GM19452 (cell line): ENCODE data around the gene THNSL1.
"Not testable (repeated sequence)": the region's sequence is repeated elsewhere in the genome, so short reads cannot be mapped to it uniquely, and the experiment has no call there.

ENCODE experiments used
- ATAC-seq: cut with Tn5 transposase; IDR thresholded peaks from one replicate; pipeline ENCODE4 v1.9.1; 2021; ENCODE audit not compliant: unreplicated experiment

THNSL1 gene

GRCh38 chr10:25016376-25017153 lies at the start of gene THNSL1:
THNSL1 (plus strand) TSS chr10:25016612; CDS start chr10:25023224, 6,612 bp downstream.
- ATAC-seq = peak; percentile 98

GRCh38 chr10:24966962-24967481 lies 49.4 kb upstream of the THNSL1 start:
- ATAC-seq = no peak

GRCh38 chr10:24968349-24968748 lies 48.1 kb upstream of the THNSL1 start:
- no peak for ATAC-seq

- not testable (repeated sequence) for ATAC-seq
Observed at GRCh38 chr10:24968951-24969350, 47.5 kb upstream of the THNSL1 start.

- ATAC-seq = no peak
Observed at GRCh38 chr10:24969841-24970281, 46.6 kb upstream of the THNSL1 start.

GRCh38 chr10:24971374-24971773 lies 45.0 kb upstream of the THNSL1 start:
- no peak for ATAC-seq

GRCh38 chr10:24973163-24973562 lies 43.2 kb upstream of the THNSL1 start:
- no peak for ATAC-seq

GRCh38 chr10:24974976-24975375 lies 41.4 kb upstream of the THNSL1 start:
- no peak for ATAC-seq

GRCh38 chr10:24979685-24980084 lies 36.7 kb upstream of the THNSL1 start:
- no peak for ATAC-seq

GRCh38 chr10:24981161-24981710 lies 35.2 kb upstream of the THNSL1 start:
- ATAC-seq = no peak

GRCh38 chr10:24982319-24983112 lies 33.9 kb upstream of the THNSL1 start:
- peak; percentile 78 for ATAC-seq

GRCh38 chr10:24983130-24983529 lies 33.3 kb upstream of the THNSL1 start:
- ATAC-seq = no peak

GRCh38 chr10:24983946-24984345 lies 32.5 kb upstream of the THNSL1 start:
- ATAC-seq = no peak

GRCh38 chr10:24984906-24985305 lies 31.5 kb upstream of the THNSL1 start:
- no peak for ATAC-seq

- no peak for ATAC-seq
Observed at GRCh38 chr10:24988831-24989640, 27.4 kb upstream of the THNSL1 start.

GRCh38 chr10:24989867-24990266 lies 26.5 kb upstream of the THNSL1 start:
- no peak for ATAC-seq

- ATAC-seq = no peak
Observed at GRCh38 chr10:24991298-24991697, 25.1 kb upstream of the THNSL1 start.

- ATAC-seq = no peak
Observed at GRCh38 chr10:24992512-24993133, 23.8 kb upstream of the THNSL1 start.

GRCh38 chr10:24993237-24993958 lies 23.0 kb upstream of the THNSL1 start:
- no peak for ATAC-seq

GRCh38 chr10:24995072-24995471 lies 21.3 kb upstream of the THNSL1 start:
- no peak for ATAC-seq
